HCT116 (cell line): ENCODE measurements around the gene NF2. TPM values are rescaled to one million over a fixed set of nuclear protein-coding genes. Genes with fewer than 3 reads are reported as not detected.

ENCODE experiments used
- ATAC-seq: fragments of 200-7000 bp; cut with Tn5 transposase; 2 replicates; pipeline ENCODE4 v1.9.1; 2020; ENCODE audit warnings: mild to moderate bottlenecking, moderate library complexity
- BruUV-seq: library from RNA; stranded (reverse); fragments of 400-500 nt; replicated peaks from 2 replicates; lab custom pipeline; 2021; lab: Mats Ljungman, UMichigan
- CTCF ChIA-PET: fragments of 300-600 bp; sonication (Branson Sonifier 250); formaldehyde crosslinking; loops from one replicate; lab custom pipeline; 2021; ENCODE audit warnings: antibody characterized with exemption; lab: Charles Lee
- POLR2A ChIA-PET: fragments of 300-600, 350-600 bp; sonication (Branson Sonifier 250); formaldehyde crosslinking; loops from one replicate; lab custom pipeline; 2021; ENCODE audit warnings: antibody characterized with exemption; lab: Charles Lee
- RAD21 ChIA-PET, 2 experiments: fragments of 300-600 bp; sonication (Branson Sonifier 250); formaldehyde crosslinking; loops; one replicate each; lab custom pipeline; 2023; ENCODE audit warnings: low total read pairs in 2 of 2; ENCODE audit not compliant: uncharacterized antibody in 2 of 2, unreplicated experiment in 2 of 2, low non-redundant PET in 1 of 2; lab: Charles Lee
- DNase-seq: peaks from one replicate; pipeline ENCODE4 v3.0.0-alpha.2; 2010; ENCODE audit warnings: low read depth, low spot score
- H2AFZ ChIP-seq: fragments of 200-600 bp; shearing (Covaris generic), sonication (generic); 2 replicates; pipeline ENCODE4 v1.6.1; 2017; ENCODE audit warnings: low read depth, mixed run types, mixed read lengths, antibody characterized with exemption, low read length; ENCODE audit not compliant: poor library complexity, severe bottlenecking
- H3K27ac ChIP-seq: 2 replicates; pipeline ENCODE4 v1.5.1; 2012; ENCODE audit warnings: low read depth, low read length
- H3K27me3 ChIP-seq: fragments of 200-600 bp; sonication (generic); 2 replicates; pipeline ENCODE4 v1.6.1; 2016; ENCODE audit warnings: mixed run types, low read length, mixed read lengths; ENCODE audit not compliant: insufficient read depth
- H3K36me3 ChIP-seq, 2 experiments: fragments of 200-500 bp in 1 of 2; fragments of 200-600 bp in 1 of 2; sonication (Bioruptor generic) in 1 of 2; sonication (generic) in 1 of 2; 2 replicates each; pipeline versions ENCODE4 v1.5.1 to v1.6.1; 2014 to 2016; ENCODE audit warnings: low read length in 2 of 2, inconsistent platforms in 1 of 2, mixed read lengths in 1 of 2, mixed run types in 1 of 2; ENCODE audit not compliant: insufficient read depth in 2 of 2, control insufficient read depth in 1 of 2
- H3K4me1 ChIP-seq, 2 experiments: fragments of 200-600 bp in 1 of 2; sonication (generic) in 1 of 2; 2 replicates each; pipeline versions ENCODE4 v1.5.1 to v1.6.1; 2012 to 2017; ENCODE audit warnings: low read length in 2 of 2, inconsistent platforms in 1 of 2, mild to moderate bottlenecking in 1 of 2, mixed read lengths in 1 of 2, mixed run types in 1 of 2, moderate library complexity in 1 of 2; ENCODE audit not compliant: insufficient read depth in 2 of 2, control insufficient read depth in 1 of 2
- H3K4me2 ChIP-seq: fragments of 200-600 bp; sonication (generic); 2 replicates; pipeline ENCODE4 v1.6.1; 2017; ENCODE audit warnings: mixed run types, low read length, mixed read lengths
- H3K4me3 ChIP-seq, 2 experiments: fragments of 200-600 bp in 1 of 2; sonication (generic) in 1 of 2; replicated peaks in 1 of 2; 2 replicates each; pipeline ENCODE4 v1.5.1; 2011 to 2016; ENCODE audit warnings: low read length in 2 of 2, control low read depth in 1 of 2, low read depth in 1 of 2, mild to moderate bottlenecking in 1 of 2, mixed read lengths in 1 of 2, mixed run types in 1 of 2
- H3K79me2 ChIP-seq: fragments of 200-600 bp; sonication (generic); 2 replicates; pipeline ENCODE4 v1.6.1; 2017; ENCODE audit warnings: mild to moderate bottlenecking, mixed run types, low read length, moderate library complexity, mixed read lengths; ENCODE audit not compliant: insufficient read depth
- H3K9ac ChIP-seq: fragments of 200-600 bp; sonication (generic); 2 replicates; pipeline ENCODE4 v1.6.1; 2016; ENCODE audit warnings: low read length, mixed read lengths
- H3K9me2 ChIP-seq: fragments of 200-600 bp; sonication (generic), shearing (Covaris generic); 2 replicates; pipeline ENCODE4 v1.6.1; 2017; ENCODE audit warnings: mixed run types, mild to moderate bottlenecking, moderate library complexity; ENCODE audit not compliant: insufficient read depth
- H3K9me3 ChIP-seq, 2 experiments: fragments of 200-500 bp in 1 of 2; fragments of 200-600 bp in 1 of 2; sonication (Bioruptor generic) in 1 of 2; sonication (generic) in 1 of 2; 2 replicates each; pipeline ENCODE4 v1.6.1; 2014 to 2017; ENCODE audit warnings: low read length in 2 of 2, mixed read lengths in 2 of 2, inconsistent platforms in 1 of 2, low read depth in 1 of 2, mild to moderate bottlenecking in 1 of 2, mixed run types in 1 of 2, moderate library complexity in 1 of 2; ENCODE audit not compliant: control insufficient read depth in 1 of 2, insufficient read depth in 1 of 2
- H4K20me1 ChIP-seq: fragments of 200-600 bp; sonication (generic), shearing (Covaris generic); 2 replicates; pipeline ENCODE4 v1.6.1; 2017; ENCODE audit warnings: mixed run types, mild to moderate bottlenecking, moderate library complexity; ENCODE audit not compliant: insufficient read depth
- ATF3 ChIP-seq: IDR thresholded peaks from 2 replicates; pipeline ENCODE4 v1.6.1; 2012
- CEBPB ChIP-seq: IDR thresholded peaks from 2 replicates; pipeline ENCODE4 v1.6.1; 2012; ENCODE audit warnings: low read depth
- EZH2 ChIP-seq: fragments of 200-600 bp; sonication (generic); IDR thresholded peaks from 2 replicates; pipeline ENCODE4 v1.6.1; 2017; ENCODE audit warnings: antibody characterized with exemption, mixed run types
- FOSL1 ChIP-seq: IDR thresholded peaks from 2 replicates; pipeline ENCODE4 v1.6.1; 2012; ENCODE audit warnings: low read depth
- JUND ChIP-seq: IDR thresholded peaks from 2 replicates; pipeline ENCODE4 v1.6.1; 2012
- MAX ChIP-seq: IDR thresholded peaks from 2 replicates; pipeline ENCODE4 v1.6.1; 2012
- POLR2AphosphoS5 ChIP-seq: IDR thresholded peaks from 2 replicates; pipeline ENCODE4 v1.6.1; 2011; ENCODE audit warnings: mild to moderate bottlenecking, low read depth, low read length, moderate library complexity
- REST ChIP-seq: IDR thresholded peaks from 2 replicates; pipeline ENCODE4 v1.6.1; 2012; ENCODE audit warnings: low read depth
- SIN3A ChIP-seq: IDR thresholded peaks from 2 replicates; pipeline ENCODE4 v1.6.1; 2012; ENCODE audit warnings: low read depth
- SP1 ChIP-seq: IDR thresholded peaks from 2 replicates; pipeline ENCODE4 v1.6.1; 2012; ENCODE audit warnings: low read depth
- ZBTB33 ChIP-seq: IDR thresholded peaks from 2 replicates; pipeline ENCODE4 v1.6.1; 2011; ENCODE audit warnings: mild to moderate bottlenecking, low read length, moderate library complexity; ENCODE audit not compliant: insufficient replicate concordance; ENCODE audit errors: extremely low read depth
- intact Hi-C: fragments of 100-400 bp; cut with micrococcal nuclease; formaldehyde crosslinking; loops from 2 replicates; pipeline ENCODE4 v1.10.0; 2022
- total RNA-seq: library from RNA; stranded (reverse); gene quantifications from one replicate; pipeline ENCODE4 v1.2.1, GENCODE V29; 2021; ENCODE audit not compliant: unreplicated experiment

Gene NF2
- total RNA-seq, 1 experiment from 2014 or later: 70.2 TPM

- intact Hi-C loops: loop anchor here (10.0 kb wide), 1 partner anchor 234 kb away; no protein-coding TSS in a partner anchor
- Histone ChIP-seq H3K79me2 (peaks cover 100% of the 10 kb centered on the region), H3K9me2 (no peaks in the 10 kb centered on the region), H3K9ac (no peak overlapping the region)
- POLR2A ChIA-PET: no interaction called here
- TF ChIP-seq JUND (no peak), POLR2AphosphoS5 (no peak), REST (no peak), FOSL1 (no peak), ATF3 (no peak), ZBTB33 (no peak), SP1 (no peak), SIN3A (no peak), CEBPB (no peak), MAX (no peak), EZH2 (no peak)
- TF ChIP-seq, all 23 proteins: peak for 0
- ATAC-seq (no peak), DNase-seq (no peak)
- Histone ChIP-seq H3K36me3 (no peaks in the 10 kb centered on the region), H3K4me1 (peaks cover 21 to 35% of the 10 kb centered on the region in 2 experiments), H4K20me1 (no peaks in the 10 kb centered on the region), H3K4me3 (no peak overlapping the region), H3K4me2 (no peak overlapping the region), H3K27me3 (no peaks in the 10 kb centered on the region), H3K9me3 (no peaks in the 10 kb centered on the region), H2AFZ (no peak overlapping the region), H3K27ac (no peak overlapping the region)
- BruUV-seq: no TSS peak
- RAD21 ChIA-PET: no interaction called here
- CTCF ChIA-PET: interaction anchor here (1.5 kb wide), 1 partner anchor 460 kb away, joined by 4 read pairs; no protein-coding TSS in a partner anchor
These were observed 25.8 kb downstream of the NF2 start for GRCh38 chr22:29628996-29629902.
